Ovary (tissue), 9 donors: ENCODE results near the gene CALML4. TPM values are rescaled to one million over a fixed set of nuclear protein-coding genes. Genes with fewer than 3 reads are reported as not detected.
A peak's percentile ranks its signal among the peaks of the same experiment; 100 is the strongest.

ENCODE experiments used
- DNase-seq, 5 donors: peaks; one replicate each; pipeline ENCODE4 v3.0.0-alpha.2; 2019 to 2020
- H3K27ac ChIP-seq, 2 donors: fragments of 200-600 bp; one replicate each; pipeline versions ENCODE4 v1.5.1 to v1.8.0; 2019 to 2022
- H3K27me3 ChIP-seq: fragments of 200-600 bp; one replicate; pipeline ENCODE4 v1.8.0; 2022
- H3K36me3 ChIP-seq: fragments of 200-600 bp; sonication (generic); one replicate; pipeline ENCODE4 v1.5.1; 2019
- H3K4me1 ChIP-seq: one replicate; pipeline ENCODE4 v1.8.1; 2013; ENCODE audit warnings: mild to moderate bottlenecking, moderate library complexity; ENCODE audit not compliant: insufficient read depth
- H3K4me3 ChIP-seq: fragments of 200-600 bp; sonication (generic); one replicate; pipeline ENCODE4 v1.5.1; 2017
- H3K9me3 ChIP-seq, 2 donors: fragments of 200-600 bp in 1 of 2; sonication (generic) in 1 of 2; one replicate each; pipeline versions ENCODE4 v1.5.1 to v1.8.1; 2013 to 2019; ENCODE audit warnings: mild to moderate bottlenecking in 1 of 2, moderate library complexity in 1 of 2
- CTCF ChIP-seq, 3 donors: fragments of 450-650 bp in 2 of 3; fragments of 200-600 bp in 1 of 3; IDR thresholded peaks; one replicate each; pipeline versions ENCODE4 v1.5.1 to v1.8.0; 2016 to 2022; ENCODE audit warnings: antibody characterized with exemption in 3 of 3, mild to moderate bottlenecking in 1 of 3
- EP300 ChIP-seq: sonication (generic); formaldehyde crosslinking; IDR thresholded peaks from one replicate; pipeline ENCODE4 v1.6.1; 2017; ENCODE audit warnings: antibody characterized with exemption
- POLR2A ChIP-seq: fragments of 450-650 bp; IDR thresholded peaks from one replicate; pipeline ENCODE4 v1.6.1; 2017; ENCODE audit warnings: antibody characterized with exemption, mild to moderate bottlenecking, moderate library complexity
- WGBS, 3 donors: extraction: QIAGEN DNeasy Blood & Tissue Kit in 1 of 3; methylation state at CpG; one replicate each; pipeline versions ENCODE4 v1.1.5 to v1.1.7; 2013 to 2017; 5-methylcytosine and 5-hydroxymethylcytosine counted together
- intact Hi-C, 4 donors: fragments of 100-400 bp; cut with DNase I; formaldehyde crosslinking; loops; one replicate each; pipeline versions ENCODE4 v1.11.0 to v1.15.1; 2022 to 2023
- polyA plus RNA-seq, 2 donors: library from polyadenylated mRNA; stranded (reverse); fragments of 200-250 nt in 1 of 2; fragments of 350-450 nt in 1 of 2; fragmentation: Illumina TruSeq in 1 of 2; extraction: RNeasy Lipid Tissue Mini Kit (QIAGEN cat#74804) in 1 of 2; gene quantifications; one replicate each; pipeline ENCODE4 v1.2.3, GENCODE V29; 2013 to 2014
- total RNA-seq, 7 donors: library from RNA; depleted of rRNA in 2 of 7; stranded (reverse); fragments of >200 nt in 2 of 7; fragmentation: NEBNext Ultra II Directional in 3 of 7; extraction: Animal tissue kit (Norgen Biotek cat#: 25700) in 3 of 7; gene quantifications; one replicate each; pipeline versions ENCODE4 v1.1.0 to v1.2.4, GENCODE V29; 2016 to 2023
- donor health status: DM: no; HTN: no; CAD: no; lungs with moderate emphysema.
- donor health status: DM: no; HTN: no; CAD: no.
- donor health status: Bipolar disorder and iron deficiency.
- donor health status: DM: yes; HTN: yes; CAD: no.
- donor health status: DM: no; HTN: no; CAD: no.
- donor health status: DM: yes; HTN: yes; CAD: no.

The CALML4 gene
- total and polyA plus RNA-seq, 9 donors: 2.5 to 9.5 (median 3.2) TPM

DNA sequence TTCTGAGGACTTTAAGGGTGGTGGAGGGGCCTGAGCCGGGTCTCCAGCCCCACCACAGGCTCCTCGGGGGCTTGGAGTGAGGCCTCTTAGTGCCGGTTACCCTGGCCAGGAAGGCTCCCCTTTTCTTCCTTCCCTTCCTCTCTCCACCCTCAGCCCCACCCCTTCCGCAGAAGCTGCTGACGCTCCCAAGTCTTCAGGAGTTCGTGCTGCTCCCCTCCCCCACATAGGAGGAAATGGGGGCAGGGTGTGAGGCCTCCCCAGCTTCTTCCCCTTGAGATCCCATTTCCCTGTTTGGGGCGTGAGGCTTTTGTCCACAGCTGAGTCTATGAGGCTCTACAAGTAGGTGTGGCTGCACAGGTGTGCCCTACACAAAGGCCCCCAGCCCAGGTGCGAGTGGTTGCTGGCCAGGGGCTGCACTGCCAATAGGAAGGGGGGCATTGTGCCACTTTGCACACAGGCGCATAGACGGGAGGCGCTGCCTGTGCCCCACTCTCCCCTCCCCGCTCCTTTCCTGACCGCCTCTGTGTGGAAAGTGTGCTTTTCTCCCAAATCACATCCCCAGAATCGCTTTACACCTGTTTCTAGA lies 915 bp upstream of the CALML4 start:
- intact Hi-C loops: no loop called here
- no peaks in the 10 kb centered on the region for H3K9me3 ChIP-seq
- TF ChIP-seq CTCF (IDR thresholded peaks at IDR 0.05) (no peak), EP300 (no peak), POLR2A (no peak)
- WGBS, 3 donors: 73 to 85% (median 79%) methylated on average over 14 of the region's 14 CpGs
- peak in 1 of 5 donors; percentile 24 for DNase-seq
- H3K27ac ChIP-seq: no peak overlapping the region
- no peaks in the 10 kb centered on the region for H3K27me3 ChIP-seq
- no peak overlapping the region for H3K4me3 ChIP-seq
- H3K4me1 ChIP-seq: peaks cover 9% of the 10 kb centered on the region
- H3K36me3 ChIP-seq: no peaks in the 10 kb centered on the region

GRCh38 chr15:68205558-68205944 lies 419 bp upstream of the CALML4 start:
- Histone ChIP-seq H3K36me3 (no peaks in the 10 kb centered on the region), H3K27ac (no peak overlapping the region), H3K9me3 (no peaks in the 10 kb centered on the region), H3K4me3 (no peak overlapping the region), H3K4me1 (peaks cover 12% of the 10 kb centered on the region), H3K27me3 (no peaks in the 10 kb centered on the region)
- intact Hi-C loops: no loop called here
- TF ChIP-seq EP300 (no peak), POLR2A (no peak), CTCF (IDR thresholded peaks at IDR 0.05) (no peak)
- no peak for DNase-seq
- 76 to 77% (median 77%) methylated on average over 13 of the region's 13 CpGs for WGBS, 3 donors

DNA sequence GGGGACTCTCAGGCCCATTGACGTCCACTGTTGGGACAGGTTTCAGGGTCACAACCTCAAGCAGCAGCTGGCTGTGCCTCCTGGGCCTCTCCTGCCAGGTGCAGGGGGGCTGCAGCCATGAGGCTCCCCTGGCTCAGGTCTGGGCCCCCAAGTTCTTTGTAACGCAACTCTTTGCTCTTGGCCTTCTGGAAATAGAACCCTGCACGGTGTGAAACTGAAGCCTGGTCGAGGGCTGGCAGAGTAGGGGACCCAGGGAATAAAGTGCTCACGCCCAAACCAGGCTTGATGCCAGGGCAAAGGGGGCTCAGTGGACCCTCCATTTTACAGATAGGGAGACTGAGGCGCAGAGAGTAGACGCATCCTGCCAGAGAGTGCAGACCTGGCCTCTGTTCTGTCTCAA lies 771 bp downstream of the CALML4 start:
- H3K4me1 ChIP-seq: peaks cover 15% of the 10 kb centered on the region
- no peaks in the 10 kb centered on the region for H3K9me3 ChIP-seq
- no peak for TF ChIP-seq EP300
- no peak for TF ChIP-seq POLR2A
- TF ChIP-seq CTCF (IDR thresholded peaks at IDR 0.05): no peak
- no peak overlapping the region for H3K27ac ChIP-seq
- H3K27me3 ChIP-seq: no peaks in the 10 kb centered on the region
- no peak overlapping the region for H3K4me3 ChIP-seq
- intact Hi-C loops: no loop called here
- no peak for DNase-seq
- no peaks in the 10 kb centered on the region for H3K36me3 ChIP-seq
- WGBS, 3 donors: 89 to 96% (median 93%) methylated on average over 7 of the region's 7 CpGs

- H3K27me3 ChIP-seq: no peaks in the 10 kb centered on the region
- WGBS, 3 donors: 93 to 96% (median 95%) methylated on average over 5 of the region's 5 CpGs
- H3K4me3 ChIP-seq: no peak overlapping the region
- H3K9me3 ChIP-seq: no peaks in the 10 kb centered on the region
- DNase-seq: no peak
- H3K27ac ChIP-seq: no peak overlapping the region
- H3K4me1 ChIP-seq: peaks cover 16% of the 10 kb centered on the region
- intact Hi-C loops: no loop called here
- no peak for TF ChIP-seq CTCF (IDR thresholded peaks at IDR 0.05)
- no peak for TF ChIP-seq POLR2A
- no peak for TF ChIP-seq EP300
- H3K36me3 ChIP-seq: no peaks in the 10 kb centered on the region
Measured at GRCh38 chr15:68203956-68204355, 1.2 kb downstream of the CALML4 start.
